GM19238 (cell line): ENCODE measurements around the gene PSMB3.
A peak's percentile ranks its signal among the peaks of the same experiment; 100 is the strongest.

Source experiments
- DNase-seq: peaks from one replicate; pipeline ENCODE4 v3.0.0; 2011; ENCODE audit warnings: low spot score; ENCODE audit not compliant: insufficient read length

The PSMB3 gene

GRCh38 chr17:38796451-38797157 is 44.1 kb downstream of the PSMB3 start:
- DNase-seq, result no peak

GRCh38 chr17:38797158-38797490 is 44.6 kb downstream of the PSMB3 start:
- DNase-seq, result no peak

- no peak for DNase-seq
Observed at GRCh38 chr17:38797828-38798227, 45.3 kb downstream of the PSMB3 start.

- DNase-seq, result peak; percentile 56
Observed at GRCh38 chr17:38798614-38799500, 46.3 kb downstream of the PSMB3 start.

- DNase-seq, result peak; percentile 98
Observed at GRCh38 chr17:38799501-38800236, 47.1 kb downstream of the PSMB3 start, which contains the start of gene PIP4K2B. PIP4K2B (minus strand) TSS chr17:38799556; CDS start chr17:38799424, 132 bp downstream.

GRCh38 chr17:38800237-38800760 is 47.8 kb downstream of the PSMB3 start:
- no peak for DNase-seq

- DNase-seq, result no peak
Observed at GRCh38 chr17:38809828-38810227, 57.3 kb downstream of the PSMB3 start.
